Esophagus muscularis mucosa (tissue), 4 donors: ENCODE results near the gene SCCPDH. TPM values are rescaled to one million over a fixed set of nuclear protein-coding genes. Genes with fewer than 3 reads are reported as not detected.

Experiments
- DNase-seq: peaks from one replicate; pipeline ENCODE4 v3.0.0-alpha.2; 2017; ENCODE audit errors: extremely low spot score
- H3K27ac ChIP-seq, 4 donors: fragments of 200-600 bp; sonication (generic); replicated peaks in 1 of 4; 1 replicate in 3 of 4; 2 replicates in 1 of 4; pipeline ENCODE4 v1.5.1; 2016 to 2019; ENCODE audit warnings: mild to moderate bottlenecking in 1 of 4
- H3K27me3 ChIP-seq, 4 donors: fragments of 200-600 bp; sonication (generic); one replicate each; pipeline versions ENCODE4 v1.5.1 to v1.6.0; 2016 to 2019
- H3K36me3 ChIP-seq, 4 donors: fragments of 200-600 bp; sonication (generic); one replicate each; pipeline ENCODE4 v1.5.1; 2016 to 2019
- H3K4me1 ChIP-seq, 4 donors: fragments of 200-600 bp; sonication (generic); one replicate each; pipeline ENCODE4 v1.5.1; 2016 to 2019
- H3K4me3 ChIP-seq, 4 donors: fragments of 200-600 bp; sonication (generic); 1 replicate in 2 of 4; 2 replicates in 2 of 4; pipeline ENCODE4 v1.5.1; 2016 to 2019; ENCODE audit warnings: mild to moderate bottlenecking in 4 of 4, moderate library complexity in 1 of 4
- H3K9me3 ChIP-seq, 4 donors: fragments of 200-600 bp; sonication (generic); 1 replicate in 3 of 4; 2 replicates in 1 of 4; pipeline ENCODE4 v1.5.1; 2016 to 2019
- CTCF ChIP-seq, 3 experiments: fragments of 200-600 bp in 2 of 3; fragments of 450-650 bp in 1 of 3; sonication (generic) in 2 of 3; IDR thresholded peaks; one replicate each; pipeline ENCODE4 v1.5.1; 2017 to 2019; ENCODE audit warnings: antibody characterized with exemption in 3 of 3, mild to moderate bottlenecking in 2 of 3, moderate library complexity in 1 of 3
- EP300 ChIP-seq: sonication (generic); formaldehyde crosslinking; IDR thresholded peaks from one replicate; pipeline ENCODE4 v1.6.1; 2017; ENCODE audit warnings: antibody characterized with exemption
- POLR2A ChIP-seq: fragments of 450-650 bp; IDR thresholded peaks from one replicate; pipeline ENCODE4 v1.6.1; 2017; ENCODE audit warnings: antibody characterized with exemption, moderate library complexity, mild to moderate bottlenecking, low read depth
- POLR2AphosphoS5 ChIP-seq, 2 donors: sonication (generic); formaldehyde crosslinking; IDR thresholded peaks; one replicate each; pipeline ENCODE4 v1.6.1; 2017; ENCODE audit warnings: antibody characterized with exemption in 2 of 2
- WGBS: methylation state at CpG from one replicate; pipeline ENCODE4 v1.1.5; 2018; 5-methylcytosine and 5-hydroxymethylcytosine counted together
- intact Hi-C: fragments of 100-400 bp; cut with DNase I; formaldehyde crosslinking; loops from one replicate; pipeline ENCODE4 v1.15.1; 2023
- total RNA-seq, 4 donors: library from RNA; depleted of rRNA; stranded (reverse); fragments of >200 nt; gene quantifications; one replicate each; pipeline versions ENCODE4 v1.1.0 to v1.2.1, GENCODE V29; 2016

Gene SCCPDH, protein sequence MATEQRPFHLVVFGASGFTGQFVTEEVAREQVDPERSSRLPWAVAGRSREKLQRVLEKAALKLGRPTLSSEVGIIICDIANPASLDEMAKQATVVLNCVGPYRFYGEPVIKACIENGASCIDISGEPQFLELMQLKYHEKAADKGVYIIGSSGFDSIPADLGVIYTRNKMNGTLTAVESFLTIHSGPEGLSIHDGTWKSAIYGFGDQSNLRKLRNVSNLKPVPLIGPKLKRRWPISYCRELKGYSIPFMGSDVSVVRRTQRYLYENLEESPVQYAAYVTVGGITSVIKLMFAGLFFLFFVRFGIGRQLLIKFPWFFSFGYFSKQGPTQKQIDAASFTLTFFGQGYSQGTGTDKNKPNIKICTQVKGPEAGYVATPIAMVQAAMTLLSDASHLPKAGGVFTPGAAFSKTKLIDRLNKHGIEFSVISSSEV
- total RNA-seq: 10 to 100 TPM; 19.4 to 25.5 (median 23.8) TPM

- DNase-seq: no peak
- no peaks in the 10 kb centered on the region for H3K9me3 ChIP-seq
- WGBS: 0% methylated on average over 37 of the region's 89 CpGs
- TF ChIP-seq EP300: no peak
- peak; percentile 2 to 54 for TF ChIP-seq POLR2AphosphoS5 (IDR thresholded peaks at IDR 0.05)
- TF ChIP-seq CTCF (IDR thresholded peaks at IDR 0.05): peak in 1 of 3 experiments; percentile 4
- TF ChIP-seq POLR2A: no peak
- peaks cover 6 to 21% (median 14%) of the 10 kb centered on the region in 4 donors for H3K4me1 ChIP-seq
- H3K27me3 ChIP-seq: no peaks in the 10 kb centered on the region
- H3K36me3 ChIP-seq: peaks cover 16 to 24% (median 19%) of the 10 kb centered on the region in 4 donors
- peak within 1 kb of the TSS; percentile 66 to 88 (median 74) for H3K4me3 ChIP-seq
- H3K27ac ChIP-seq: peak within 1 kb of the TSS; percentile 79 to 85 (median 82)
- intact Hi-C loops: no loop called here
These were observed at the start of gene SCCPDH for GRCh38 chr1:246724016-246724730. Gene SCCPDH, plus strand, starts transcription at chr1:246724409. Its CDS starts 14 bp downstream, at chr1:246724423.

- Histone ChIP-seq H3K36me3 (peaks cover 0 to 2% (median 0%) of the 10 kb centered on the region in 4 donors), H3K4me3 (no peak overlapping the region), H3K27ac (no peak overlapping the region), H3K4me1 (peaks cover 5 to 30% (median 17%) of the 10 kb centered on the region in 4 donors), H3K9me3 (no peaks in the 10 kb centered on the region), H3K27me3 (no peaks in the 10 kb centered on the region)
- WGBS: 89% methylated on average over 2 of the region's 2 CpGs
- intact Hi-C loops: no loop called here
- TF ChIP-seq POLR2AphosphoS5 (IDR thresholded peaks at IDR 0.05): no peak
- no peak for TF ChIP-seq EP300
- no peak for TF ChIP-seq CTCF (IDR thresholded peaks at IDR 0.05)
- TF ChIP-seq POLR2A: no peak
- no peak for DNase-seq
These were observed 46.4 kb upstream of the SCCPDH start for GRCh38 chr1:246677842-246678241.

DNA sequence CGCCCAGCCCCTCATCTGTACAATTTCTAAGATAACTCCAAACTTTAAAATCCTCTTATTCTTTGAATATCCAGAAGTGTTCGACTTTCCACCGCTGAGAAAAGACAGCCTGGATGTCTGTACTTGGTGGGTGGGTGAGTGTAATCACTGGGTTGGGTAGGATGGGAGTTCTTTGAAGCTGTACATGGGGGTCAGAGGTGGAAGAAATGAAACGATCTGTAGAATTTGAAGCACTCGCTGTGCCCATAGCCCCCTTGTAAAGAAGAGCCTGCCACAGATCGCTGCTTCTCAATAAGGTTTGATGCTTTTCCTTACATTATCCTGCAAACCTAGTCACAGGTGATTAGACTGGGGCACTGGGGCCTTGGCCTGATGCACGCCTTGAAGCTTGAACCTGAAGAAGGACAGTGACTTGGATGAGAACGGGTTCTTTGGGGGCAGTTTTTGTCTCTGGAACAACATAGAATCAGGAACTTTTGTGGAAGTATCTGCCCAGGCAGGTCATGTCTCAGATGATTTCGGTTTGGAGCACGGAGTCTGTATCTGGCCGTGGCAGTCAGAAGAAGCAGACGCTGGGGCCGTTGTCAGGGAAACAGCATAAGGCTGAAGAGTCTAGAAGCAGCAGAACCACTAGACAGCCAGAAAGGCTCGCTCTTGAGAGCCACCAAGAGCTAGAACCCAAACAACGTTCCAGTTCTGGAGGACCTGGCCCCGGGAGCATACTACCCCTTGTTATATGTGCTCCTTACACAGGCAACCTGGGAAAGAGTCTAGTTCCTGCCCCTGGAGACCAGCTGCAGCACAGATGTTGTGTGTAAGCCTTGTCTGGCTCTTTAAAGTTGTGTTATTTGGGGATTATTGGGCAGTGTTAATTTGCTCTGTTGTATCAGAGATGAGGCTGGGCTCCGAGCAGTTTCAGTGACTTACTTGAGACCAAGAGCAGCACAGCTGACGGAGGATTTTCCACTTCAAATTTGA is 45.1 kb upstream of the SCCPDH start:
- Histone ChIP-seq H3K27ac (peak overlapping the region in 1 of 4 donors; percentile 7), H3K36me3 (no peaks in the 10 kb centered on the region), H3K27me3 (no peaks in the 10 kb centered on the region), H3K4me1 (peaks cover 5 to 30% (median 17%) of the 10 kb centered on the region in 4 donors), H3K9me3 (no peaks in the 10 kb centered on the region), H3K4me3 (no peak overlapping the region)
- TF ChIP-seq POLR2A (no peak), EP300 (no peak), CTCF (IDR thresholded peaks at IDR 0.05) (no peak)
- intact Hi-C loops: no loop called here
- 82% methylated on average over 18 of the region's 18 CpGs for WGBS
- no peak for DNase-seq

DNA sequence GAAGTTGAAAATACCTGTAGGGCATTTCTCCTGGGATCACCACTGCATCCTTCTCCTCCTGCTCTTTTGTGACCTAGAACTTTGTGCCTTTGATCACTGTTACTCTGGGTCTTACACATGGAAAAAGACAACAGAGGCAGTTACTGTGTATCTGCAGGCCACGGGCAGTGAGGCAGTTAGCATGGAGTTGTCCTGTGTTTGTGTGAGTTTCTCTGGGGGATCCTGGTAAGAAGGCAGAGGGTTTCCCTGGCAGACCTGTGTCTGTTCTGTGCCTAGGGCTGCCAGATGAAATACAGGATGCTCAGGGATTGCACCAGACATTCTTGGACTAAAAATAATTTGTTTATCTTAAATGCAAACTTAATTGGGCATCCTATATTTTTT is 44.4 kb upstream of the SCCPDH start:
- Histone ChIP-seq H3K9me3 (no peaks in the 10 kb centered on the region), H3K27ac (no peak overlapping the region), H3K4me1 (peaks cover 5 to 30% (median 17%) of the 10 kb centered on the region in 4 donors), H3K27me3 (no peaks in the 10 kb centered on the region), H3K4me3 (no peak overlapping the region), H3K36me3 (no peaks in the 10 kb centered on the region)
- DNase-seq: no peak
- intact Hi-C loops: no loop called here
- WGBS: 57% methylated on average over 1 of the region's 1 CpG
- TF ChIP-seq CTCF (IDR thresholded peaks at IDR 0.05) (no peak), POLR2A (no peak), POLR2AphosphoS5 (IDR thresholded peaks at IDR 0.05) (no peak), EP300 (no peak)
